H1 (cell line): ENCODE measurements around the gene DNAH1.

Experiments
- EGR1 ChIP-seq: IDR thresholded peaks from 2 replicates; pipeline ENCODE4 v1.6.1; 2011; ENCODE audit warnings: low read depth, low read length, borderline replicate concordance
- EP300 ChIP-seq, 2 experiments: IDR thresholded peaks; 1 replicate in 1 of 2; 2 replicates in 1 of 2; pipeline ENCODE4 v1.6.1; 2011 to 2012; ENCODE audit warnings: low read depth in 2 of 2, low read length in 2 of 2, mild to moderate bottlenecking in 2 of 2, borderline replicate concordance in 1 of 2, inconsistent platforms in 1 of 2, moderate library complexity in 1 of 2
- RFX5 ChIP-seq: IDR thresholded peaks from 2 replicates; pipeline ENCODE4 v1.6.1; 2011; ENCODE audit warnings: low read depth, low read length, improper control_type of control experiment, borderline replicate concordance

DNA sequence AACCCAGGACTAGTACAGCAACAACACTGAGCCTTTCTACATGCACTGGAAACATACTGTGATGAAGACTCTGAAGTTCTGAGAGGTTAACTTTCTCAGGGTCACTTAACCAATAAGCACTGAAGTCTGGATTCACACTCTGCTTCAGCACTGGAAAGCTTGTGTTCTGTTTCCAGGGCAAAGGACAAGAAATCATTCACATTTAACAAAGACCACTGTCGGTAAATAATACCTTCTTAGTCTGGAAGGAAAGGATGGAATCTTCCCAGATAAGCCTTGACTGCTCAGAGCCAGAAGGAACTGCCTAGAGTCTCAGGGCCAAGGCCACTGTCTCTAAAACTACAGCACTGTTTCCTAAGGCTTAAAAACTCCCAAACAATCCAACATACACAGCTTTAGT lies 32.8 kb upstream of the DNAH1 start:
- no peak for TF ChIP-seq EP300 (IDR thresholded peaks at IDR 0.05; ENCODE audit: borderline replicate concordance in 1 of 2, low read depth in 2 of 2, low read length in 2 of 2)
- no peak for TF ChIP-seq RFX5
- TF ChIP-seq EGR1, result no peak
